HG03196 (cell line): Measurements from ENCODE around the gene PALLD.
A peak's percentile ranks its signal among the peaks of the same experiment; 100 is the strongest.

Experiments
- ATAC-seq: cut with Tn5 transposase; IDR thresholded peaks from one replicate; pipeline ENCODE4 v1.9.1; 2021; ENCODE audit not compliant: unreplicated experiment

PALLD gene

GRCh38 chr4:168839758-168840391 is 343.0 kb downstream of the PALLD start:
- ATAC-seq, result no peak

GRCh38 chr4:168840392-168840763 is 343.5 kb downstream of the PALLD start:
- no peak for ATAC-seq

- no peak for ATAC-seq
Observed at GRCh38 chr4:168841000-168841671, 344.3 kb downstream of the PALLD start.

- no peak for ATAC-seq
Observed at GRCh38 chr4:168841672-168842019, 344.8 kb downstream of the PALLD start.

GRCh38 chr4:168842186-168842585 is 345.3 kb downstream of the PALLD start:
- no peak for ATAC-seq

GRCh38 chr4:168843635-168844034 is 346.8 kb downstream of the PALLD start:
- ATAC-seq, result no peak

- ATAC-seq, result no peak
Observed at GRCh38 chr4:168844353-168845049, 347.6 kb downstream of the PALLD start.

GRCh38 chr4:168845897-168846296 is 349.0 kb downstream of the PALLD start:
- no peak for ATAC-seq

- no peak for ATAC-seq
Observed at GRCh38 chr4:168846414-168846813, 349.6 kb downstream of the PALLD start.

- no peak for ATAC-seq
Observed at GRCh38 chr4:168847771-168848502, 351.1 kb downstream of the PALLD start.

- no peak for ATAC-seq
Observed at GRCh38 chr4:168849030-168849675, 352.3 kb downstream of the PALLD start.

- ATAC-seq, result no peak
Observed at GRCh38 chr4:168849997-168850396, 353.1 kb downstream of the PALLD start.

- no peak for ATAC-seq
Observed at GRCh38 chr4:168852387-168852786, 355.5 kb downstream of the PALLD start.

- peak; percentile 80 for ATAC-seq
Observed at GRCh38 chr4:168852933-168853713, 356.3 kb downstream of the PALLD start.

GRCh38 chr4:168853770-168854169 is 356.9 kb downstream of the PALLD start:
- peak; percentile 35 for ATAC-seq

- ATAC-seq, result no peak
Observed at GRCh38 chr4:168854350-168854921, 357.6 kb downstream of the PALLD start.

GRCh38 chr4:168856312-168856711 is 359.5 kb downstream of the PALLD start:
- no peak for ATAC-seq

- no peak for ATAC-seq
Observed at GRCh38 chr4:168857009-168857408, 360.2 kb downstream of the PALLD start.

- no peak for ATAC-seq
Observed at GRCh38 chr4:168857546-168858314, 360.9 kb downstream of the PALLD start.
